Muscle of back (tissue), 11 donors: ENCODE data around the gene LDLRAD1. TPM values are rescaled to one million over a fixed set of nuclear protein-coding genes. Genes with fewer than 3 reads are reported as not detected.
"Not testable (repeated sequence)": the region's sequence is repeated elsewhere in the genome, so short reads cannot be mapped to it uniquely, and the experiment has no call there.

Experiments used
- DNase-seq, 3 donors: peaks; one replicate each; pipeline versions ENCODE4 v3.0.0 to v3.0.0-alpha.2; 2013
- polyA plus RNA-seq, 10 donors: library from polyadenylated mRNA; unstranded; fragments of 120-200 nt; gene quantifications; one replicate each; pipeline ENCODE4 v1.2.1, GENCODE V29; 2013; ENCODE audit not compliant: insufficient read length in 10 of 10

LDLRAD1 gene
- polyA plus RNA-seq, 10 donors = not detected

GRCh38 chr1:53992085-53992874, 25.7 kb downstream of the LDLRAD1 start:
- DNase-seq = no peak

- no peak for DNase-seq
Measured at GRCh38 chr1:53987880-53988279, 30.1 kb downstream of the LDLRAD1 start.

- DNase-seq = no peak
Measured at GRCh38 chr1:53986458-53986857, 31.5 kb downstream of the LDLRAD1 start.

- DNase-seq = no peak
Measured at GRCh38 chr1:53984726-53985125, 33.3 kb downstream of the LDLRAD1 start.

GRCh38 chr1:53982763-53983104, 35.3 kb downstream of the LDLRAD1 start:
- DNase-seq = no peak

- peak; percentile 22 to 79 (median 54) for DNase-seq
Measured at GRCh38 chr1:53982034-53982762, 35.8 kb downstream of the LDLRAD1 start.

GRCh38 chr1:53981220-53981619, 36.8 kb downstream of the LDLRAD1 start:
- no peak for DNase-seq

GRCh38 chr1:53979712-53980450, 38.1 kb downstream of the LDLRAD1 start:
- no peak for DNase-seq

- DNase-seq = no peak
Measured at GRCh38 chr1:53975861-53976260, 42.1 kb downstream of the LDLRAD1 start.

GRCh38 chr1:53971718-53972117, 46.3 kb downstream of the LDLRAD1 start:
- no peak for DNase-seq

GRCh38 chr1:53969323-53969722, 48.7 kb downstream of the LDLRAD1 start:
- not testable (repeated sequence) for DNase-seq

- DNase-seq = no peak
Measured at GRCh38 chr1:53968125-53968513, 49.9 kb downstream of the LDLRAD1 start.

- DNase-seq = no peak
Measured at GRCh38 chr1:53967409-53968124, 50.4 kb downstream of the LDLRAD1 start.

- DNase-seq = no peak
Measured at GRCh38 chr1:53966794-53967193, 51.2 kb downstream of the LDLRAD1 start.

- DNase-seq = peak in 1 of 3 donors; percentile 45
Measured at GRCh38 chr1:53964109-53964508, 53.9 kb downstream of the LDLRAD1 start.

GRCh38 chr1:53963460-53963859, 54.5 kb downstream of the LDLRAD1 start:
- no peak for DNase-seq

GRCh38 chr1:53962395-53962794, 55.6 kb downstream of the LDLRAD1 start:
- no peak for DNase-seq

- DNase-seq = peak in 1 of 3 donors; percentile 31
Measured at GRCh38 chr1:53959664-53960250, 58.2 kb downstream of the LDLRAD1 start.
